IMR-90 (cell line): ENCODE results near the gene DPCD. TPM values are rescaled to one million over a fixed set of nuclear protein-coding genes. Genes with fewer than 3 reads are reported as not detected.

Experiments
- ATAC-seq: fragments of 200-7000 bp; cut with Tn5 transposase; 2 replicates; pipeline ENCODE4 v1.9.1; 2020; ENCODE audit warnings: low read depth, mild to moderate bottlenecking, moderate library complexity
- BruUV-seq: library from RNA; stranded (reverse); fragments of 400-500 nt; replicated peaks from 2 replicates; lab custom pipeline; 2021; lab: Mats Ljungman, UMichigan
- CTCF ChIA-PET: fragments of 300-600 bp; formaldehyde crosslinking; extraction: SDS; loops from one replicate; lab custom pipeline; 2021; ENCODE audit warnings: antibody characterized with exemption; lab: Yijun Ruan, JAX
- POLR2A ChIA-PET: fragments of 300-600 bp; sonication (Branson Sonifier 250); formaldehyde crosslinking; loops from one replicate; lab custom pipeline; 2022; ENCODE audit warnings: antibody characterized with exemption; ENCODE audit not compliant: unreplicated experiment; lab: Charles Lee
- DNase-seq: peaks from one replicate; pipeline ENCODE4 v3.0.0; 2013
- H2AFZ ChIP-seq: replicated peaks from 2 replicates; pipeline ENCODE3; 2013; ENCODE audit warnings: low read length, mild to moderate bottlenecking; ENCODE audit not compliant: poor library complexity
- H2AK5ac ChIP-seq: 2 replicates; pipeline ENCODE4 v1.6.1; 2013; ENCODE audit warnings: low read depth, low read length, inconsistent platforms
- H2AK9ac ChIP-seq: replicated peaks from 2 replicates; pipeline ENCODE3; 2013; ENCODE audit warnings: mild to moderate bottlenecking, low read depth, low read length, moderate library complexity; ENCODE audit not compliant: poor library complexity
- H2BK120ac ChIP-seq: 2 replicates; pipeline ENCODE4 v1.6.1; 2013; ENCODE audit warnings: low read depth, low read length, inconsistent platforms
- H2BK15ac ChIP-seq: 3 replicates; pipeline ENCODE4 v1.6.1; 2013; ENCODE audit warnings: low read depth, low read length, inconsistent platforms
- H2BK20ac ChIP-seq: 2 replicates; pipeline ENCODE4 v1.6.1; 2013; ENCODE audit warnings: low read depth, mild to moderate bottlenecking, inconsistent platforms, low read length, moderate library complexity
- H2BK5ac ChIP-seq: 2 replicates; pipeline ENCODE4 v1.6.1; 2013; ENCODE audit warnings: mild to moderate bottlenecking, low read depth, low read length, inconsistent platforms; ENCODE audit not compliant: poor library complexity, severe bottlenecking
- H3K14ac ChIP-seq: replicated peaks from 2 replicates; pipeline ENCODE4 v1.6.1; 2013; ENCODE audit warnings: low read depth, low read length, inconsistent platforms
- H3K18ac ChIP-seq: 2 replicates; pipeline ENCODE4 v1.6.1; 2013; ENCODE audit warnings: low read depth, low read length, control low read depth
- H3K23ac ChIP-seq: 2 replicates; pipeline ENCODE4 v1.6.1; 2013; ENCODE audit warnings: low read depth, low read length, inconsistent platforms
- H3K27ac ChIP-seq: 2 replicates; pipeline ENCODE4 v1.5.1; 2013; ENCODE audit warnings: mild to moderate bottlenecking, control low read depth, low read length; ENCODE audit not compliant: insufficient read depth
- H3K27me3 ChIP-seq: 2 replicates; pipeline ENCODE4 v1.6.1; 2013; ENCODE audit warnings: low read length; ENCODE audit not compliant: control insufficient read depth, insufficient read depth
- H3K36me3 ChIP-seq: 2 replicates; pipeline ENCODE4 v1.6.1; 2013; ENCODE audit warnings: low read length, mixed read lengths; ENCODE audit not compliant: control insufficient read depth, insufficient read depth
- H3K4ac ChIP-seq: 2 replicates; pipeline ENCODE4 v1.6.1; 2013; ENCODE audit warnings: low read depth, low read length, inconsistent platforms
- H3K4me1 ChIP-seq: 2 replicates; pipeline ENCODE4 v1.6.1; 2013; ENCODE audit warnings: low read length, mixed read lengths; ENCODE audit not compliant: control insufficient read depth, insufficient read depth
- H3K4me2 ChIP-seq: 2 replicates; pipeline ENCODE4 v1.6.1; 2013; ENCODE audit warnings: low read depth, mild to moderate bottlenecking, control low read depth, low read length, moderate library complexity
- H3K4me3 ChIP-seq: 2 replicates; pipeline ENCODE4 v1.5.1; 2013; ENCODE audit warnings: low read depth, mild to moderate bottlenecking, control low read depth, low read length, moderate library complexity; ENCODE audit not compliant: insufficient read depth
- H3K56ac ChIP-seq: 2 replicates; pipeline ENCODE4 v1.6.1; 2013; ENCODE audit warnings: low read length, inconsistent platforms; ENCODE audit not compliant: insufficient read depth; ENCODE audit errors: extremely low read depth
- H3K79me1 ChIP-seq, 2 experiments: 2 replicates each; pipeline ENCODE4 v1.6.1; 2013; ENCODE audit warnings: low read length in 2 of 2, inconsistent platforms in 1 of 2, low read depth in 1 of 2
- H3K9ac ChIP-seq: 2 replicates; pipeline ENCODE4 v1.6.1; 2013; ENCODE audit warnings: low read depth, low read length, control low read depth
- H3K9me1 ChIP-seq: 2 replicates; pipeline ENCODE4 v1.6.1; 2013; ENCODE audit warnings: low read length, inconsistent platforms; ENCODE audit not compliant: insufficient read depth
- H3K9me3 ChIP-seq: 2 replicates; pipeline ENCODE4 v1.6.1; 2013; ENCODE audit warnings: low read length; ENCODE audit not compliant: control insufficient read depth, insufficient read depth
- H4K20me1 ChIP-seq: 2 replicates; pipeline ENCODE4 v1.6.1; 2013; ENCODE audit warnings: low read length, inconsistent platforms; ENCODE audit not compliant: insufficient read depth
- H4K5ac ChIP-seq: 2 replicates; pipeline ENCODE4 v1.6.1; 2013; ENCODE audit warnings: mild to moderate bottlenecking, low read depth, low read length, control low read depth
- H4K8ac ChIP-seq, 2 experiments: 2 replicates each; pipeline ENCODE4 v1.6.1; 2013; ENCODE audit warnings: low read depth in 2 of 2, low read length in 2 of 2, control low read depth in 1 of 2, inconsistent platforms in 1 of 2
- H4K91ac ChIP-seq: 2 replicates; pipeline ENCODE4 v1.6.1; 2013; ENCODE audit warnings: low read depth, low read length, inconsistent platforms; ENCODE audit not compliant: insufficient read depth
- ELK1 ChIP-seq: fragments of 150-350 bp; IDR thresholded peaks from 2 replicates; pipeline ENCODE4 v1.6.1; 2016; ENCODE audit warnings: low read depth, mild to moderate bottlenecking, low read length, moderate library complexity, borderline replicate concordance
- POLR2A ChIP-seq: IDR thresholded peaks from 2 replicates; pipeline ENCODE4 v1.6.1; 2012; ENCODE audit warnings: mild to moderate bottlenecking, low read depth, low read length
- whole genome bisulfite sequencing, 2 experiments: methylation state at CpG; one replicate each; pipeline versions ENCODE4 v1.1.5 to v1.1.7; 2013; ENCODE audit warnings: missing lambda C conversion rate in 2 of 2; ENCODE audit not compliant: insufficient read length in 1 of 2; ENCODE audit errors: extremely low coverage in 2 of 2; 5-methylcytosine and 5-hydroxymethylcytosine counted together
- dilution Hi-C: fragments of 300-500 bp; cut with HindIII; formaldehyde crosslinking; loops from one replicate; pipeline ENCODE4 v1.14.3; 2018; ENCODE audit warnings: low sequenced_read_pairs; ENCODE audit not compliant: unreplicated experiment
- in situ Hi-C: fragments of 300-500 bp; cut with MboI; formaldehyde crosslinking; loops from 3 replicates; pipeline ENCODE4 v1.14.3; 2019; ENCODE audit warnings: low sequenced_read_pairs, inconsistent platforms, mixed read lengths
- intact Hi-C: fragments of 100-400 bp; cut with micrococcal nuclease; formaldehyde crosslinking; loops from 2 replicates; pipeline ENCODE4 v1.10.0; 2022
- polyA plus RNA-seq, 3 experiments: library from polyadenylated mRNA; depleted of rRNA; stranded (reverse); fragments of >200 nt; gene quantifications; 2 replicates each; pipeline ENCODE4 v1.2.3, GENCODE V29; 2012; ENCODE audit warnings: low replicate concordance in 1 of 3
- total RNA-seq: library from RNA; depleted of rRNA; stranded (reverse); fragments of >200 nt; gene quantifications from 2 replicates; pipeline ENCODE4 v1.2.3, GENCODE V29; 2012

Gene DPCD
- total and polyA plus RNA-seq, 2 of the 4 experiments (the other 2 are of a cell fraction), result 59.1 to 73.7 TPM

GRCh38 chr10:101560298-101561067, 27.6 kb upstream of the DPCD start:
- Histone ChIP-seq H3K18ac (no peak overlapping the region), H3K9ac (no peak overlapping the region), H2BK120ac (no peak overlapping the region), H3K14ac (no peak overlapping the region), H3K9me1 (peaks cover 8% of the 10 kb centered on the region), H3K4me1 (no peaks in the 10 kb centered on the region), H2AK5ac (no peak overlapping the region), H3K27me3 (peaks cover 7% of the 10 kb centered on the region; the same call in 1 of the 2 replicates), H3K27ac (no peak overlapping the region), H4K5ac (no peak overlapping the region), H2AFZ (no peak overlapping the region), H3K9me3 (no peaks in the 10 kb centered on the region), H4K91ac (no peak overlapping the region), H3K23ac (no peak overlapping the region), H2BK20ac (no peak overlapping the region), H3K79me1 (no peaks in the 10 kb centered on the region), H2AK9ac (no peak overlapping the region), H2BK15ac (no peak overlapping the region), H3K4me2 (no peak overlapping the region), H4K20me1 (no peaks in the 10 kb centered on the region), H2BK5ac (no peak overlapping the region), H4K8ac (no peak overlapping the region), H3K4ac (no peak overlapping the region), H3K36me3 (no peaks in the 10 kb centered on the region), H3K56ac (no peak overlapping the region), H3K4me3 (no peak overlapping the region)
- in situ Hi-C loops (no loop called here), dilution Hi-C loops (no loop called here), intact Hi-C loops (no loop called here)
- ATAC-seq (no peak), DNase-seq (no peak)
- TF ChIP-seq POLR2A (no peak), ELK1 (no peak)
- ChIA-PET POLR2A (interaction anchor here (0.6 to 0.8 kb wide), 2 partner anchors 291 to 391 kb away, joined by 3 to 6 read pairs; no protein-coding TSS in a partner anchor), CTCF (no interaction called here)
- WGBS, 2 experiments, result no CpG with 5 or more reads among the region's 2 CpGs
- no TSS peak for BruUV-seq
